B cell (primary cell): ENCODE data around the gene CHCHD1. TPM values are rescaled to one million over a fixed set of nuclear protein-coding genes. Genes with fewer than 3 reads are reported as not detected.

ENCODE experiments used
- ATAC-seq: fragments of 200-7000 bp; cut with Tn5 transposase; one replicate; pipeline ENCODE4 v1.10.0; 2021; ENCODE audit warnings: low read depth, mild to moderate bottlenecking, moderate number of reproducible peaks, moderate library complexity
- CTCF ChIA-PET: fragments of 350-600 bp; sonication (Branson Sonifier 250); formaldehyde crosslinking; loops from one replicate; lab custom pipeline; 2021; ENCODE audit warnings: antibody characterized with exemption, inconsistent platforms; lab: Charles Lee
- POLR2A ChIA-PET: fragments of 350-600 bp; sonication (Branson Sonifier 250); formaldehyde crosslinking; loops from one replicate; lab custom pipeline; 2021; ENCODE audit warnings: antibody characterized with exemption; lab: Charles Lee
- DNase-seq: peaks from one replicate; pipeline ENCODE4 v3.0.0; 2013
- H2AFZ ChIP-seq: 2 replicates; pipeline ENCODE4 v1.6.1; 2012; ENCODE audit warnings: mild to moderate bottlenecking, low read depth, low read length; ENCODE audit not compliant: insufficient read depth, poor library complexity, severe bottlenecking
- H3K27ac ChIP-seq, 2 donors: 1 replicate in 1 of 2; 2 replicates in 1 of 2; pipeline ENCODE4 v1.5.1; 2012 to 2013; ENCODE audit warnings: low read length in 2 of 2, mild to moderate bottlenecking in 2 of 2, moderate library complexity in 1 of 2
- H3K27me3 ChIP-seq, 4 experiments: fragments of 200-600 bp in 1 of 4; sonication (generic) in 1 of 4; replicated peaks in 1 of 4; 1 replicate in 2 of 4; 2 replicates in 2 of 4; pipeline versions ENCODE4 v1.6.1 to v1.7.0; 2013 to 2016; ENCODE audit warnings: low read length in 3 of 4, mild to moderate bottlenecking in 2 of 4, mixed read lengths in 1 of 4, moderate library complexity in 1 of 4; ENCODE audit not compliant: insufficient read depth in 4 of 4, control insufficient read depth in 3 of 4; ENCODE audit errors: control extremely low read depth in 1 of 4
- H3K36me3 ChIP-seq, 2 experiments: replicated peaks in 1 of 2; 1 replicate in 1 of 2; 2 replicates in 1 of 2; pipeline versions ENCODE4 v1.6.1 to v1.7.1; 2013; ENCODE audit warnings: low read length in 1 of 2; ENCODE audit not compliant: insufficient read depth in 2 of 2, control insufficient read depth in 1 of 2; ENCODE audit errors: control extremely low read depth in 1 of 2, extremely low read depth in 1 of 2
- H3K4me1 ChIP-seq, 2 donors: fragments of 200-600 bp in 1 of 2; sonication (generic) in 1 of 2; 1 replicate in 1 of 2; 2 replicates in 1 of 2; pipeline versions ENCODE4 v1.5.1 to v1.6.1; 2013 to 2017; ENCODE audit warnings: low read length in 2 of 2; ENCODE audit not compliant: control insufficient read depth in 2 of 2, insufficient read depth in 2 of 2
- H3K4me2 ChIP-seq: replicated peaks from 2 replicates; pipeline ENCODE3; 2012; ENCODE audit warnings: mild to moderate bottlenecking, low read depth, low read length; ENCODE audit not compliant: poor library complexity, severe bottlenecking
- H3K4me3 ChIP-seq, 5 experiments: fragments of 200-600 bp in 1 of 5; sonication (generic) in 1 of 5; 1 replicate in 3 of 5; 2 replicates in 2 of 5; pipeline versions ENCODE4 v1.5.1 to v1.7.0; 2011 to 2016; ENCODE audit warnings: low read length in 4 of 5, mild to moderate bottlenecking in 4 of 5, low read depth in 2 of 5, control low read depth in 1 of 5, moderate library complexity in 1 of 5; ENCODE audit not compliant: insufficient read depth in 1 of 5; ENCODE audit errors: control extremely low read depth in 1 of 5, extremely low read depth in 1 of 5
- H3K79me2 ChIP-seq: fragments of 200-600 bp; sonication (generic); one replicate; pipeline ENCODE4 v1.6.0; 2016; ENCODE audit warnings: low read length; ENCODE audit not compliant: control insufficient read depth, insufficient read depth
- H3K9ac ChIP-seq: fragments of 200-600 bp; sonication (generic); 2 replicates; pipeline ENCODE4 v1.6.1; 2017; ENCODE audit warnings: mild to moderate bottlenecking, low read length, moderate library complexity
- H3K9me3 ChIP-seq, 3 donors: one replicate each; pipeline versions ENCODE4 v1.6.1 to v1.7.1; 2013; ENCODE audit warnings: low read length in 2 of 3; ENCODE audit not compliant: control insufficient read depth in 2 of 3, insufficient read depth in 1 of 3; ENCODE audit errors: control extremely low read depth in 1 of 3
- H4K20me1 ChIP-seq: 2 replicates; pipeline ENCODE4 v1.6.0; 2012; ENCODE audit warnings: mild to moderate bottlenecking, low read length; ENCODE audit not compliant: insufficient read depth, control insufficient read depth, poor library complexity, severe bottlenecking
- H3K27ac Mint-ChIP-seq: one replicate; pipeline ENCODE4 v1.8.0; 2021; ENCODE audit warnings: mixed read lengths
- H3K27me3 Mint-ChIP-seq: one replicate; pipeline ENCODE4 v1.8.0; 2021; ENCODE audit warnings: mixed read lengths
- H3K4me1 Mint-ChIP-seq: one replicate; pipeline ENCODE4 v1.8.0; 2021; ENCODE audit warnings: mixed read lengths
- H3K4me3 Mint-ChIP-seq: one replicate; pipeline ENCODE4 v1.8.0; 2021; ENCODE audit warnings: mixed read lengths
- H3K9me3 Mint-ChIP-seq: one replicate; pipeline ENCODE4 v1.8.0; 2022; ENCODE audit warnings: mixed read lengths; ENCODE audit not compliant: insufficient read depth
- EZH2 ChIP-seq: IDR thresholded peaks from 2 replicates; pipeline ENCODE4 v1.6.1; 2012; ENCODE audit warnings: borderline replicate concordance, low read depth, mild to moderate bottlenecking, moderate library complexity, low read length; ENCODE audit not compliant: insufficient read depth, poor library complexity, severe bottlenecking
- WGBS: methylation state at CpG from one replicate; pipeline ENCODE4 v1.1.5; 2013; ENCODE audit warnings: missing lambda C conversion rate; ENCODE audit not compliant: insufficient coverage; 5-methylcytosine and 5-hydroxymethylcytosine counted together
- intact Hi-C: fragments of 100-400 bp; cut with micrococcal nuclease; formaldehyde crosslinking; loops from one replicate; pipeline ENCODE4 v1.10.0; 2022
- polyA plus RNA-seq: library from polyadenylated mRNA; depleted of rRNA; stranded (reverse); fragments of >200 nt; gene quantifications from 2 replicates; pipeline ENCODE4 v1.2.3, GENCODE V29; 2012
- total RNA-seq, 2 donors: library from RNA; stranded (reverse); fragments of 120-200 nt in 1 of 2; gene quantifications; 1 replicate in 1 of 2; 2 replicates in 1 of 2; pipeline versions ENCODE4 v1.2.3 to v1.2.4, GENCODE V29; 2013 to 2022
- TF ChIP-seq, protein P1 (sequence below): fragments of 200-600 bp; IDR thresholded peaks from one replicate; pipeline ENCODE4 v1.8.0; 2022; ENCODE audit warnings: antibody characterized with exemption, mild to moderate bottlenecking

Gene CHCHD1
- total and polyA plus RNA-seq, 2 donors (not counting 1 experiment from before 2014, with no cell fraction given) = 11.9 to 14.7 TPM

DNA sequence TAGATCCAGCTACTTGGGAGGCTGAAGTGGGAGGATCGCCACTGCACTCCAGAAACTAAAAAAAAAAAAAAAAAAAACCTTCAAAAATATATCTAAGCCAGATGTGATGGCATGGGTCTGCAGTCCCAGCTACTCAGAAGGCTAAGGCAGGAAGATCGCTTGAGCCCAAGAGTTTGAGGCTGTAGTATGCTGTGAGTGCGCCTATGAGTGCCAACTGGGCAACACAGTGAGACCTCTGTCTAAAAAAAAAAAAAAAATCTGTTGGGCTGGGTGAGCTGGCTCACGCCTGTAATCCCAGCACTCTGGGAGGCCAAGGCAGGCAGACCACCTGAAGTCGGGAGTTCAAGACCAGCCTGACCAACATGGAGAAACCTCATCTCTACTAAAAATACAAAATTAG is 2.8 kb upstream of the CHCHD1 start:
- Histone ChIP-seq H3K4me2 (no peak overlapping the region), H3K79me2 (peaks cover 84% of the 10 kb centered on the region), H3K36me3 (peaks cover 0 to 27% of the 10 kb centered on the region in 2 experiments), H3K9me3 (no peaks in the 10 kb centered on the region), H3K27me3 (no peaks in the 10 kb centered on the region), H4K20me1 (peaks cover 6% of the 10 kb centered on the region), H2AFZ (no peak overlapping the region), H3K4me3 (no peak overlapping the region), H3K27ac (no peak overlapping the region), H3K4me1 (peaks cover 33 to 42% of the 10 kb centered on the region in 2 donors), H3K9ac (no peak overlapping the region)
- 80% methylated on average over 1 of the region's 5 CpGs for WGBS
- peaks cover 55% of the 10 kb centered on the region for H3K4me1 Mint-ChIP-seq
- TF ChIP-seq, protein P1, sequence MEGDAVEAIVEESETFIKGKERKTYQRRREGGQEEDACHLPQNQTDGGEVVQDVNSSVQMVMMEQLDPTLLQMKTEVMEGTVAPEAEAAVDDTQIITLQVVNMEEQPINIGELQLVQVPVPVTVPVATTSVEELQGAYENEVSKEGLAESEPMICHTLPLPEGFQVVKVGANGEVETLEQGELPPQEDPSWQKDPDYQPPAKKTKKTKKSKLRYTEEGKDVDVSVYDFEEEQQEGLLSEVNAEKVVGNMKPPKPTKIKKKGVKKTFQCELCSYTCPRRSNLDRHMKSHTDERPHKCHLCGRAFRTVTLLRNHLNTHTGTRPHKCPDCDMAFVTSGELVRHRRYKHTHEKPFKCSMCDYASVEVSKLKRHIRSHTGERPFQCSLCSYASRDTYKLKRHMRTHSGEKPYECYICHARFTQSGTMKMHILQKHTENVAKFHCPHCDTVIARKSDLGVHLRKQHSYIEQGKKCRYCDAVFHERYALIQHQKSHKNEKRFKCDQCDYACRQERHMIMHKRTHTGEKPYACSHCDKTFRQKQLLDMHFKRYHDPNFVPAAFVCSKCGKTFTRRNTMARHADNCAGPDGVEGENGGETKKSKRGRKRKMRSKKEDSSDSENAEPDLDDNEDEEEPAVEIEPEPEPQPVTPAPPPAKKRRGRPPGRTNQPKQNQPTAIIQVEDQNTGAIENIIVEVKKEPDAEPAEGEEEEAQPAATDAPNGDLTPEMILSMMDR = no peak
- no peak for TF ChIP-seq EZH2
- ChIA-PET CTCF (interaction anchor here (0.6 to 0.7 kb wide), 2 partner anchors 74 to 215 kb away, joined by 3 read pairs; no protein-coding TSS in a partner anchor), POLR2A (no interaction called here)
- ATAC-seq (no peak), DNase-seq (no peak)
- H3K9me3 Mint-ChIP-seq = no peaks in the 10 kb centered on the region
- H3K27me3 Mint-ChIP-seq = no peaks in the 10 kb centered on the region
- H3K27ac Mint-ChIP-seq = no peak overlapping the region
- H3K4me3 Mint-ChIP-seq = no peak overlapping the region
- intact Hi-C loops = no loop called here

DNA sequence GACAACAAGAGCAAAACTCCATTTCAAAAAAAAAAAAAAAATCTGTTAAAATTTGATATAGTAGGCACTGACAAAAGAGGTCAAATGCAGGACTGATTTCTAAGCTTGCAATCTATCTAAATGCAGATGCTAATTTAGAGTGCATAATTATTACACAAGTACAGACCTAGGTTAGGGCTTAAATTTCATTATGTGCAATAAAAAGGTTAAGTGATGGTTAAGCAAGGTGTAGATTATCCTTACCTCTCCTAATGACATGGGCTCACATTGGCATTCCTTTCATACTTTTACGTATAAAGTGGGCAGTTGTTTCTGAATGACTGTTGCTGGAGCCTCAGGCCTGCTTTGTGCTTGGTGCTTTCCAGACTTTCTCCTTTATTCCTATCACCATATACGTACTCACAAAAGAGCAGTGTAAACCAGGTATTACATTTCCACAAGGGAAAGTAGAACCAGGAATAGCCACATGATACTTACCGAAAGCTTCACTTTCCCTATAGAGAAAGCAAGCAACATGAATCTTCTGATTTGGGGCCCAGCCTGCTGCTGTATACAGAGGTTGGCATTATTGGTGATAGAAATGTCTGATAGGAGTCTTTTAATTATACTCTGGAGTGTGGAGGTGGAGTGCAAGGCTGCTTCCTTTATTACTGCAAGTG is 2.2 kb upstream of the CHCHD1 start:
- no peaks in the 10 kb centered on the region for H3K9me3 ChIP-seq
- DNase-seq = no peak
- H3K4me1 ChIP-seq = peaks cover 28 to 35% of the 10 kb centered on the region in 2 donors
- Mint-ChIP-seq H3K27ac (peak overlapping the region; percentile 32), H3K4me3 (peak overlapping the region; percentile 53), H3K4me1 (peaks cover 48% of the 10 kb centered on the region), H3K9me3 (no peaks in the 10 kb centered on the region), H3K27me3 (no peaks in the 10 kb centered on the region)
- intact Hi-C loops = no loop called here
- ChIA-PET POLR2A (no interaction called here), CTCF (interaction anchor here (0.6 to 0.7 kb wide), 2 partner anchors 73 to 214 kb away, joined by 3 read pairs; no protein-coding TSS in a partner anchor)
- peaks cover 81% of the 10 kb centered on the region for H3K79me2 ChIP-seq
- H2AFZ ChIP-seq = no peak overlapping the region
- no peak overlapping the region for H3K9ac ChIP-seq
- WGBS = 77% methylated on average over 1 of the region's 3 CpGs
- no peak overlapping the region for H3K4me3 ChIP-seq
- H3K27me3 ChIP-seq = no peaks in the 10 kb centered on the region
- no peak for ATAC-seq
- peaks cover 6% of the 10 kb centered on the region for H4K20me1 ChIP-seq
- H3K27ac ChIP-seq = no peak overlapping the region
- TF ChIP-seq, protein P1 = no peak
- TF ChIP-seq EZH2 = no peak
- no peak overlapping the region for H3K4me2 ChIP-seq
- peaks cover 0 to 26% of the 10 kb centered on the region in 2 experiments for H3K36me3 ChIP-seq
